T-helper 17 cell (primary cell): ENCODE measurements around the gene GRIN2D. TPM values are rescaled to one million over a fixed set of nuclear protein-coding genes. Genes with fewer than 3 reads are reported as not detected.
"Not testable (repeated sequence)": the region's sequence is repeated elsewhere in the genome, so short reads cannot be mapped to it uniquely, and the experiment has no call there.

Experiments used
- ATAC-seq: fragments of 150-1000 bp; cut with Tn5 transposase; 2 replicates; pipeline ENCODE4 v1.10.0; 2021; ENCODE audit warnings: mild to moderate bottlenecking, moderate library complexity
- DNase-seq, 3 donors: peaks; one replicate each; pipeline versions ENCODE4 v3.0.0 to v3.0.0-alpha.2; 2020 to 2021
- H3K9me3 ChIP-seq: one replicate; pipeline ENCODE4 v1.7.0; 2013; ENCODE audit warnings: low read length, mild to moderate bottlenecking; ENCODE audit not compliant: control insufficient read depth, poor library complexity, severe bottlenecking
- H3K27ac Mint-ChIP-seq: one replicate; pipeline ENCODE4 v1.8.0; 2022; ENCODE audit warnings: mild to moderate bottlenecking, moderate library complexity, mixed read lengths
- H3K27me3 Mint-ChIP-seq: one replicate; pipeline ENCODE4 v1.8.0; 2022; ENCODE audit warnings: mixed read lengths
- H3K36me3 Mint-ChIP-seq: one replicate; pipeline ENCODE4 v1.8.0; 2022; ENCODE audit warnings: low read depth, mixed read lengths
- H3K4me1 Mint-ChIP-seq: one replicate; pipeline ENCODE4 v1.8.0; 2022; ENCODE audit warnings: mild to moderate bottlenecking, mixed read lengths
- H3K4me3 Mint-ChIP-seq: one replicate; pipeline ENCODE4 v1.8.0; 2022; ENCODE audit warnings: mild to moderate bottlenecking, moderate library complexity, mixed read lengths
- total RNA-seq, 4 donors: library from RNA in 2 of 4; stranded (reverse) in 2 of 4; gene quantifications; one replicate each; pipeline ENCODE4 v1.2.3 and lab custom pipeline; 2022 to 2026

GRIN2D gene
- total RNA-seq, 2 donors from 2014 or later, result 0.08 to 0.17 TPM

DNA sequence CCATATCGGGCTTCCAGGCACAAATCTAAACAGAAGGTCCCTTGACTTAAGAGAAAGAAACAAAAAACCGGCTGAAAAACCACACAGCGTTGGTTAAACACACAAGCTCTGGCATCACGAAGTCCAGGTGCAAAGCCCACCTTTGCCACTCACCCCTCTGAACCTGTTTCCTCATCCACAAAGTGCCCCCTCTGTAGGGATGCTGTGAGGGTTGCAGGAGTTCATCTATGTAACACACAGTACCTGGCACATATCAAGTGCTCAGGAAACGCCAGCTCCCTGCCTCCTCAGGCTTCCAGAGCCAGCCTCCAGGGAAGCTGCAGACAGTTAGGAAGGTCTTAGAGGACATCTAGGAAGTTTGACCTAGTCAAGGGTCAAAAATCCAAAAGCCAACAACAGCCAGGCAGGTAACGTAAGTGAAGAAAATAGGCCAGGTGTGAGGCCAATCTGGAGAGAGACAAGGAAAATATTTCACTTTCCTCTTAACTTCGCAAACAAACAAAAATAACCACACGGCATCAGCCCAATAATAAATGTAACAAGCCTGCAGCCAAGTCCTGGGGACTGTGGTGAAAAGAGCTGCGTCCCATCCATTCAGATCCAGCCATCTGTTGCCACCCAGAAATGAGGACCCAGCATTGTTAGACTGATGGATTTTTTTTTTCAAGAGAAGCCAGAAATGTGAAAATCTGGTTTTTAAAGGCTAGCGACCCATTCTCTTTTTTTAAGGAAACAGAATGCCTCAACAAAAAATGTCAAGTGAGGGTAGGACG is 12.1 kb upstream of the GRIN2D start:
- H3K9me3 ChIP-seq, result no peaks in the 10 kb centered on the region
- peaks cover 7% of the 10 kb centered on the region for H3K36me3 Mint-ChIP-seq
- DNase-seq (no peak), ATAC-seq (no peak)
- no peak overlapping the region for H3K27ac Mint-ChIP-seq
- peaks cover 6% of the 10 kb centered on the region for H3K4me1 Mint-ChIP-seq
- no peaks in the 10 kb centered on the region for H3K27me3 Mint-ChIP-seq
- no peak overlapping the region for H3K4me3 Mint-ChIP-seq

DNA sequence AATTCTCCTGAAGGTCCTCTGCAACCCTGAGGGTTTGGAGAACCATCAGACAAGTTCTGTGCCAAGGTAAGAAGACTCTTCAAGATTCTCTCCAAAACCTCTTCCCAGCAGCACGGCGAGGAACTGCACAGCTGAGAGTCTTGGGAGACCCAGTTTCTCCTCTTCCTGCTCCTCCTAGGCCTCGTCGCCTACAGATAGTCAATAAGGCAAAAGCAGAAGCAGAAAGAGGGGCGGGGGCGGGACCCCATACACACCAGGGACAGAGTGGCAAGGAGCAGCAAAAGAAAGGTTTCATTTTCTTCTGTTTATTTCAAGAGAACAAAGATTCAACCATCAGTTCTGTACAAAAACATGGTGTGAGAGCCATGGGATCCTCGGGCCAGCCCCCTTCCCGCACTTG is 11.2 kb upstream of the GRIN2D start:
- Mint-ChIP-seq H3K36me3 (peaks cover 7% of the 10 kb centered on the region), H3K27ac (no peak overlapping the region), H3K4me3 (no peak overlapping the region), H3K4me1 (peaks cover 4% of the 10 kb centered on the region), H3K27me3 (no peaks in the 10 kb centered on the region)
- DNase-seq, result no peak
- H3K9me3 ChIP-seq, result no peaks in the 10 kb centered on the region
- ATAC-seq, result no peak

DNA sequence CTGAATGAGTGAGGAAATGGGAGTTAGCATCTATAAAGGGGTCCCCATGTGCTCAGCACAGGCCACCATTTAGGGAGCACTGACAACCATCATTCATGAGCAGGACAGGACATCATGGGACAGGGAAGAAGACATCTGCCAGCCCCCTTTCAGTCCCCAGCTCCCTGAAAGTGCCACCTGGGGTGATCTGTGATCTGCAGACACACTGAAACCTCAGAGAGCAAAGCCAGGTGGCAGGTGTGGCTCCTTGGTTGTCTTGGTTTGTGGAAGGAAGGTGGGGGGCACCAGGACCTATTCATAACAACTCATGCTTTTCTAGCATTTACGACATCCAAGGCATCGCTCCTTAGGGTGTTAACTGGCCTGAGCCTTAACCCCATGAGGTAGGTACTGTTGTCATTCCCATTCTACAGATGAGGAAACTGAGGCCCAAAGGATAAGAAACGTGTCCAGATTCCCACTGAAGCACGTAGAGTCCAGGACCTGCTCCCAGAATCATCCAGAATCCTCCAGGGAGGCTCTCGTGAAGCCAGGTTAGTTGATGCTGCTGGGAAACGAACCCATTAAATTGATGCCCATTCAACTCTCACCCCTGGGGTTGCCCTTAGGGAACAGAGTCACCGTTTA is 7.9 kb upstream of the GRIN2D start:
- Mint-ChIP-seq H3K4me3 (no peak overlapping the region), H3K4me1 (peaks cover 12% of the 10 kb centered on the region), H3K27ac (no peak overlapping the region), H3K36me3 (peaks cover 10% of the 10 kb centered on the region), H3K27me3 (no peaks in the 10 kb centered on the region)
- ATAC-seq (no peak), DNase-seq (no peak)
- no peaks in the 10 kb centered on the region for H3K9me3 ChIP-seq

DNA sequence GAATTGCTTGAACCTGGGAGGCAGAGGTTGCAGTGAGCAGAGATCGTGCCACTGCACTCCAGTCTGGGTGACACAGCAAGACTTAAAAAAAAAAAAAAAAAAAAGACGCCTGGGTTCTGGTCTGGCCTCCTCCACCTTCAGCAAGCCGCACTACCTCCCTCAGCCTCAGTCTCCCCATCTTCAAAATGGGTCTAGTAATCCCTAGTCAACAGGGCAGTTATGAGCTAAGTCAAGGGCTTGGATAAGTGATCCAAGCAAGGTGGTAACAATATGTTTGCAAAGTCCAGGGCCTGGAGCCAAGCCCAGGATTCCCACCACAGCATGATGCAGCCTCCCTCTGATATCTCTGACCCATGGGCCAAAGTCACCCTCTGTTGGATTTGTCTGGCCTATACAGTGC is 6.5 kb upstream of the GRIN2D start:
- ATAC-seq (no peak), DNase-seq (no peak)
- H3K9me3 ChIP-seq, result no peaks in the 10 kb centered on the region
- H3K4me1 Mint-ChIP-seq, result peaks cover 20% of the 10 kb centered on the region
- no peaks in the 10 kb centered on the region for H3K27me3 Mint-ChIP-seq
- no peak overlapping the region for H3K27ac Mint-ChIP-seq
- peaks cover 10% of the 10 kb centered on the region for H3K36me3 Mint-ChIP-seq
- no peak overlapping the region for H3K4me3 Mint-ChIP-seq

DNA sequence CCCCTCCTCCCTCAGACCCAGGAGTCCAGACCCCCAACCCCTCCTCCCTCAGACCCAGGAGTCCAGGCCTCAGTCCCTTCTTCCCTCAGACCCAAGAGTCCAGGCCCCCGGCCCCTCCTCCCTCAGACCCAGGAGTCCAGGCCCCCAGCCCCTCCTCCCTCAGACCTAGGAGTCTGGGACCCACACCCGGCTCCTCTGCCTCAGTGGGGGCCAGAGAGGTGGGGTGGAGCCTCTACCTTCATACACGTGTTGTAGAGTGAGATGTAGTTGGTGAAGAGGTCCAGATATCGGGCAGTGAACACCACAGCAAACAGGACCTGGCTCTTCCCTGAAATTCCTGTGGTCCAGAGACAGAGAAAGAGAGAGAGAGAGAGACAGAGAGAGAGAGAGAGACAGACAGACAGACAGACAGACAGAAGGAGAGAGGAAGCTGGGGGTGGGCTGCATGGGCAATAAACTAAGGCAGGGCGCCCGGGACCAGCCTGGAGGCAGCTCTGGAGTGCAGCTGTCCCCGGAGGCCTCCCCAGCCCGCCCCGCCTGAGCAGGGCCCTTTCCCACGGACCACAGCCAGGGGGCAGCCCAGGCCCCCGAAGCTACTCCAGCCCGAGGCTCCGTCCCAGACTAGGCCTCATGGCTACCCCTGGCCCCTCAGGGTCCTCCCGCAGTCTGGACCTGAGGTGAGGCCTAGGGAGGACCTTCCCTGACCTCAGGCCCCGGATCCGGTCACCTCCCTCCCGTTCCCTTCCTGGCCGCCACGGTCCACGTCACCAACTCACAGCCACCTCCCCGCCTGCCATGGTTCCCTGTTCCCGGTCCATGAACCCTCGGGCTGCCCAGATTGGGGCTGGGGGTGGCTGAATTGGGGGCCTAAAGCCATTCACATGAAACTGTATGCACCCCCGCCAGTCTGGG is 3.0 kb upstream of the GRIN2D start:
- Mint-ChIP-seq H3K27ac (peak overlapping the region; percentile 92), H3K27me3 (peaks cover 8% of the 10 kb centered on the region), H3K4me3 (peak overlapping the region; percentile 90), H3K4me1 (peaks cover 27% of the 10 kb centered on the region), H3K36me3 (peaks cover 8% of the 10 kb centered on the region)
- peak; percentile 45 to 58 (median 50) for DNase-seq
- no peaks in the 10 kb centered on the region for H3K9me3 ChIP-seq
- ATAC-seq, result peak; percentile 76

GRCh38 chr19:48391100-48392005 is 2.1 kb upstream of the GRIN2D start, which contains the start of gene KDELR1:
TSS of gene KDELR1 (minus strand) at chr19:48391551. CDS start at chr19:48391358, 193 bp downstream.
- no peaks in the 10 kb centered on the region for H3K9me3 ChIP-seq
- peaks cover 8% of the 10 kb centered on the region for H3K36me3 Mint-ChIP-seq
- peak within 1 kb of the TSS; percentile 92 for H3K27ac Mint-ChIP-seq
- peak; percentile 85 for ATAC-seq
- DNase-seq, result peak; percentile 70 to 72 (median 70)
- H3K27me3 Mint-ChIP-seq, result peaks cover 15% of the 10 kb centered on the region
- H3K4me1 Mint-ChIP-seq, result peaks cover 30% of the 10 kb centered on the region
- peak within 1 kb of the TSS; percentile 90 for H3K4me3 Mint-ChIP-seq

- Mint-ChIP-seq H3K4me1 (peaks cover 30% of the 10 kb centered on the region), H3K27me3 (peaks cover 15% of the 10 kb centered on the region), H3K27ac (peak overlapping the region; percentile 92), H3K4me3 (peak overlapping the region; percentile 90)
- H3K36me3 Mint-ChIP-seq, DNase-seq, H3K9me3 ChIP-seq, ATAC-seq: not testable (repeated sequence)
Measured at GRCh38 chr19:48392006-48392344, 1.5 kb upstream of the GRIN2D start.

- no peaks in the 10 kb centered on the region for H3K9me3 ChIP-seq
- Mint-ChIP-seq H3K4me3 (peak overlapping the region; percentile 52), H3K27ac (no peak overlapping the region), H3K27me3 (peaks cover 22% of the 10 kb centered on the region), H3K36me3 (peaks cover 16% of the 10 kb centered on the region), H3K4me1 (peaks cover 40% of the 10 kb centered on the region)
- ATAC-seq (no peak), DNase-seq (no peak)
Measured at GRCh38 chr19:48392860-48393558, 459 bp upstream of the GRIN2D start.

GRCh38 chr19:48394331-48395169 is 1.1 kb downstream of the GRIN2D start:
- ATAC-seq, result no peak
- no peak for DNase-seq
- no peak overlapping the region for H3K27ac Mint-ChIP-seq

GRCh38 chr19:48395170-48395455 is 1.6 kb downstream of the GRIN2D start:
- peaks cover 36% of the 10 kb centered on the region for H3K4me1 Mint-ChIP-seq
- no peaks in the 10 kb centered on the region for H3K9me3 ChIP-seq
- peaks cover 14% of the 10 kb centered on the region for H3K36me3 Mint-ChIP-seq
- H3K4me3 Mint-ChIP-seq, result peak overlapping the region; percentile 72
- H3K27ac Mint-ChIP-seq, result no peak overlapping the region
- DNase-seq (no peak), ATAC-seq (no peak)
- peaks cover 22% of the 10 kb centered on the region for H3K27me3 Mint-ChIP-seq

More at GRCh38 chr19:48394331-48395169, 1.1 kb downstream of the GRIN2D start:
- Mint-ChIP-seq H3K27me3 (peaks cover 22% of the 10 kb centered on the region), H3K4me3 (peak overlapping the region; percentile 86), H3K4me1 (peaks cover 36% of the 10 kb centered on the region), H3K36me3 (peaks cover 14% of the 10 kb centered on the region)
- H3K9me3 ChIP-seq, result no peaks in the 10 kb centered on the region

- H3K36me3 Mint-ChIP-seq, result peaks cover 14% of the 10 kb centered on the region
- H3K4me3 Mint-ChIP-seq, result peak overlapping the region; percentile 72
- no peaks in the 10 kb centered on the region for H3K9me3 ChIP-seq
- H3K4me1 Mint-ChIP-seq, result peaks cover 33% of the 10 kb centered on the region
- DNase-seq (no peak), ATAC-seq (no peak)
- H3K27ac Mint-ChIP-seq, result no peak overlapping the region
- peaks cover 22% of the 10 kb centered on the region for H3K27me3 Mint-ChIP-seq
Measured at GRCh38 chr19:48395499-48395898, 2.0 kb downstream of the GRIN2D start.
